ENCODE results near the gene DENND11. TPM values are rescaled to one million over a fixed set of nuclear protein-coding genes. Genes with fewer than 3 reads are reported as not detected.

The DENND11 gene
- total RNA-seq, 1 experiment from 2014 or later: 33.0 TPM

- Histone ChIP-seq H3K4me1 (no peaks in the 10 kb centered on the region), H3K4me3 (ENCODE audit: low read depth, low read length) (no peak overlapping the region), H3K27me3 (replicated peaks; ENCODE audit: control insufficient read depth, insufficient read depth, low read length) (no peaks in the 10 kb centered on the region), H3K36me3 (ENCODE audit: control insufficient read depth, insufficient read depth, low read length) (no peaks in the 10 kb centered on the region), H3K9me3 (no peaks in the 10 kb centered on the region)
- CTCF ChIA-PET: interaction anchor here (2.5 kb wide), 1 partner anchor 77 kb away, joined by 12 read pairs; no protein-coding TSS in a partner anchor
- H3K36me3 Mint-ChIP-seq (ENCODE audit: insufficient read depth, unreplicated experiment): no peaks in the 10 kb centered on the region
- no peak overlapping the region for H3K4me3 Mint-ChIP-seq (ENCODE audit: unreplicated experiment)
- no TSS peak for BruUV-seq (replicated peaks)
- no peak overlapping the region for H3K27ac Mint-ChIP-seq (ENCODE audit: unreplicated experiment)
- POLR2A ChIA-PET: interaction anchor here (0.6 kb wide), 1 partner anchor 41 kb away, joined by 4 read pairs; no protein-coding TSS in a partner anchor
- DNase-seq: no peak
- H3K4me1 Mint-ChIP-seq (ENCODE audit: low read depth, unreplicated experiment): no peaks in the 10 kb centered on the region
- no peaks in the 10 kb centered on the region for H3K27me3 Mint-ChIP-seq (ENCODE audit: insufficient read depth, unreplicated experiment)
- no peaks in the 10 kb centered on the region for H3K9me3 Mint-ChIP-seq (ENCODE audit: unreplicated experiment)
- intact Hi-C loops (cut with micrococcal nuclease; ENCODE audit: unreplicated experiment): no loop called here
- no peak for TF ChIP-seq CTCF (IDR thresholded peaks at IDR 0.05; ENCODE audit: insufficient read depth in 1 of 2, low read depth in 1 of 2, low read length in 1 of 2, severe bottlenecking in 1 of 2, unreplicated experiment in 1 of 2)
Measured at GRCh38 chr7:141731476-141732149, 29.6 kb upstream of the DENND11 start.

GRCh38 chr7:141729020-141729419, 27.1 kb upstream of the DENND11 start:
- Mint-ChIP-seq H3K27me3 (ENCODE audit: insufficient read depth, unreplicated experiment) (no peaks in the 10 kb centered on the region), H3K36me3 (ENCODE audit: insufficient read depth, unreplicated experiment) (no peaks in the 10 kb centered on the region), H3K4me1 (ENCODE audit: low read depth, unreplicated experiment) (no peaks in the 10 kb centered on the region), H3K9me3 (ENCODE audit: unreplicated experiment) (no peaks in the 10 kb centered on the region), H3K27ac (ENCODE audit: unreplicated experiment) (no peak overlapping the region), H3K4me3 (ENCODE audit: unreplicated experiment) (no peak overlapping the region)
- Histone ChIP-seq H3K4me3 (ENCODE audit: low read depth, low read length) (no peak overlapping the region), H3K9me3 (no peaks in the 10 kb centered on the region), H3K36me3 (ENCODE audit: control insufficient read depth, insufficient read depth, low read length) (no peaks in the 10 kb centered on the region), H3K27me3 (replicated peaks; ENCODE audit: control insufficient read depth, insufficient read depth, low read length) (no peaks in the 10 kb centered on the region), H3K4me1 (no peaks in the 10 kb centered on the region)
- BruUV-seq (replicated peaks): no TSS peak
- CTCF ChIA-PET: no interaction called here
- POLR2A ChIA-PET: no interaction called here
- DNase-seq: no peak
- intact Hi-C loops (cut with micrococcal nuclease; ENCODE audit: unreplicated experiment): no loop called here
- no peak for TF ChIP-seq CTCF (IDR thresholded peaks at IDR 0.05; ENCODE audit: insufficient read depth in 1 of 2, low read depth in 1 of 2, low read length in 1 of 2, severe bottlenecking in 1 of 2, unreplicated experiment in 1 of 2)

- DNase-seq: no peak
- no peaks in the 10 kb centered on the region for H3K27me3 ChIP-seq (replicated peaks; ENCODE audit: control insufficient read depth, insufficient read depth, low read length)
- BruUV-seq (replicated peaks): no TSS peak
- H3K36me3 ChIP-seq (ENCODE audit: control insufficient read depth, insufficient read depth, low read length): no peaks in the 10 kb centered on the region
- Mint-ChIP-seq H3K4me1 (ENCODE audit: low read depth, unreplicated experiment) (no peaks in the 10 kb centered on the region), H3K36me3 (ENCODE audit: insufficient read depth, unreplicated experiment) (no peaks in the 10 kb centered on the region), H3K4me3 (ENCODE audit: unreplicated experiment) (no peak overlapping the region), H3K27me3 (ENCODE audit: insufficient read depth, unreplicated experiment) (no peaks in the 10 kb centered on the region), H3K27ac (ENCODE audit: unreplicated experiment) (no peak overlapping the region), H3K9me3 (ENCODE audit: unreplicated experiment) (no peaks in the 10 kb centered on the region)
- no peak overlapping the region for H3K4me3 ChIP-seq (ENCODE audit: low read depth, low read length)
- ChIA-PET CTCF (no interaction called here), POLR2A (no interaction called here)
- H3K4me1 ChIP-seq: no peaks in the 10 kb centered on the region
- intact Hi-C loops (cut with micrococcal nuclease; ENCODE audit: unreplicated experiment): no loop called here
- no peak for TF ChIP-seq CTCF (IDR thresholded peaks at IDR 0.05; ENCODE audit: insufficient read depth in 1 of 2, low read depth in 1 of 2, low read length in 1 of 2, severe bottlenecking in 1 of 2, unreplicated experiment in 1 of 2)
- no peaks in the 10 kb centered on the region for H3K9me3 ChIP-seq
Measured at GRCh38 chr7:141722529-141722928, 20.6 kb upstream of the DENND11 start.
